GM10266 (cell line): ENCODE measurements around the gene TEPSIN.

Source experiments
- DNase-seq: peaks from one replicate; pipeline ENCODE4 v3.0.0; 2012; ENCODE audit errors: extremely low spot score
- CTCF ChIP-seq: IDR thresholded peaks from 2 replicates; pipeline ENCODE4 v1.5.1; 2012; ENCODE audit warnings: mild to moderate bottlenecking, low read depth; ENCODE audit not compliant: control insufficient read depth, insufficient read depth; ENCODE audit errors: missing control alignments

Gene TEPSIN

GRCh38 chr17:81249223-81250040, 10.6 kb upstream of the TEPSIN start:
- DNase-seq, result no peak
- TF ChIP-seq CTCF, result no peak

- no peak for TF ChIP-seq CTCF
- no peak for DNase-seq
Observed at GRCh38 chr17:81248649-81249048, 9.8 kb upstream of the TEPSIN start.

DNA sequence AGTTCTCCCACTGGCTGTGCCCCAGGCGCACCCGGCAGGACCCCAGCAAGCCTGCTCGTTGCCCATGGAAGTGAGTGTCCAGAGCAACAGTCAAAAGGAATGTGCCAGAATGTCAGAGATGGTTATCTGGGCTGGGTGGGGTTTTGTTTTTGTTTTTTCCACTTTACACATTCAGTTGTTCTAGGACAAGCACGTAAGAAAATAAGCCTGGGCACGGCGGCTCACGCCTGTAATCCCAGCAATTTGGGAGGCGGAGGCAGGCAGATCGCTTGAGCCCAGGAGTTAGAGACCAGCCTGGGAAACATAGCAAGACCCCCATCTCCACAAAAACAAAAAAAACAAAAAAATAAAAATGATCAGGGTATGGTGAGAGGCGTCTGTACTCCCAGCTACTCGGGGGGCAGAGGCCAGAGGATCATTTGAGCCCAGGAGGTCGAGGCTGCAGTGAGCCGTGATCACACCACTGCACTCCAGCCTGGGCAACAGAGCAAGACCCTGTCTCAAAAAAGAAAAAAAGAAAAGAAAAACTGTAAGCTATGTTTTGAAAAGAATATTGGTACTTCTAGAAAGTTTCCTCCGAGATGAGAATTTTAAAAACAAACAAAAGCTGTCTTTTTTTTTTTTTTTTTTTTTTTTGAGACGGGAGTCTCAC, 8.6 kb upstream of the TEPSIN start:
- no peak for TF ChIP-seq CTCF
- DNase-seq, result no peak

GRCh38 chr17:81246679-81247338, 8.0 kb upstream of the TEPSIN start:
- no peak for DNase-seq
- no peak for TF ChIP-seq CTCF

- no peak for TF ChIP-seq CTCF
- DNase-seq, result no peak
Observed at GRCh38 chr17:81246343-81246670, 7.5 kb upstream of the TEPSIN start.

- TF ChIP-seq CTCF, result no peak
Observed at GRCh38 chr17:81245665-81246342, 6.9 kb upstream of the TEPSIN start.

More at GRCh38 chr17:81245665-81246342, 6.9 kb upstream of the TEPSIN start:
- DNase-seq, result no peak
